Measurements from ENCODE around the gene WAC.
"Not testable (repeated sequence)": the region's sequence is repeated elsewhere in the genome, so short reads cannot be mapped to it uniquely, and the experiment has no call there.

WAC gene

GRCh38 chr10:28570598-28570997 lies 37.7 kb downstream of the WAC start:
- DNase-seq: no peak

- DNase-seq: no peak
Observed at GRCh38 chr10:28571265-28571664, 38.3 kb downstream of the WAC start.

DNA sequence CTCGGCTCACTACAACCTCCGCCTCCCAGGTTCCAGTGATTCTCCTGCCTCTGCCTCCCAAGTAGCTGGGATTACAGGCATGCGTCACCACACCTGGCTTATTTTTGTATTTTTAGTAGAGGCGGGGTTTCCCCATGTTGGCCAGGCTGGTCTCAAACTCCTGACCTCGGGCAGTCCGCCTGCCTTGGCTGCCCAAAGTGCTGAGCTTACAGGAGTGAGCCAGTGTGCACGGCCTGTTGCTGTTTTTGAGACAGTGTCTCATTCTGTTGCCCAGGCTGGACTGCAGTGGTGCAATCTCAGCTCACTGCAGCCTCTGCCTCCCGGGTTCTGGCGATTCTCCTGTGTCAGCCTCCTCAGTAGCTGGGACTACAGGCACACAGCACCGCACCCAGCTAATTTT lies 41.3 kb downstream of the WAC start:
- DNase-seq: not testable (repeated sequence)

GRCh38 chr10:28575852-28576251 lies 42.9 kb downstream of the WAC start:
- DNase-seq: no peak

- no peak for DNase-seq
Observed at GRCh38 chr10:28577506-28577905, 44.6 kb downstream of the WAC start.

GRCh38 chr10:28578454-28578853 lies 45.5 kb downstream of the WAC start:
- DNase-seq: no peak

GRCh38 chr10:28580825-28581224 lies 47.9 kb downstream of the WAC start:
- no peak for DNase-seq

DNA sequence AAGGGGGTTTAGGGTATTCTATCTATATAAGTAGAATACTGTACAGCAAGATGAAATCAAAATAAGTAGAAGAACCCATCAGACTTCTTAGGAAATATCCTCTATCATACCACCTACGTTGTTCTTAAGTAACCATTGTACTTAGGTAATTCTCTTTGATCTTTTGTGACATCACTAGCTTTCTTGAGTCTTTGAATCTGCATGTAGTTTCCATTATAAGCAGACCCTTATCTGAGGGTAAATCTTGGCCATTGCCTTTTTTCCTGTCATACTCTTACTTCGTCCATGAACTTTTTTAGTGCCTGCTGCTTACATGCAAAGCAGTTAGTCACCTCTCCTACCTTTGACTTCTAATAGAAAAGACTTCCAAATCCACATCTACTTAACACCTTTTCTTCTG lies 49.0 kb downstream of the WAC start:
- DNase-seq: no peak

DNA sequence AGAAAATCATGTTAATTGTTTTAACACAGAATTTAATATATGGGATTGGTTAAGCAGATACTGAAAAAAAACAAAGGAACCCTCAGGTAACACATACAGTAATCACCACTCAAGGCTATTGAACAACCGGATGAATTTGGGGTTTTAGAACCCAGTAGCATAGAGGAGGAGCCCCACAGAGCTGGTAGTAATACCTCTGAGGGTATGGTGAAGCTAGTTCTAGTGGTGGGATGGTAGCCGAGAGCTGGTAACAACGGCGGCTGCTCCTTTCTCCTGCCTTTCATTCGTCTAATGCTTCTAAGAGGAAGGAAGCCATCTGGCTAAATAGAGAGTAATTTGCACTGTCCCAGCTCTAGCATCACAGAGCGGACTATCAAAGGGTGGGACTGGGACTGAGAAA lies 52.2 kb downstream of the WAC start:
- DNase-seq: no peak

DNA sequence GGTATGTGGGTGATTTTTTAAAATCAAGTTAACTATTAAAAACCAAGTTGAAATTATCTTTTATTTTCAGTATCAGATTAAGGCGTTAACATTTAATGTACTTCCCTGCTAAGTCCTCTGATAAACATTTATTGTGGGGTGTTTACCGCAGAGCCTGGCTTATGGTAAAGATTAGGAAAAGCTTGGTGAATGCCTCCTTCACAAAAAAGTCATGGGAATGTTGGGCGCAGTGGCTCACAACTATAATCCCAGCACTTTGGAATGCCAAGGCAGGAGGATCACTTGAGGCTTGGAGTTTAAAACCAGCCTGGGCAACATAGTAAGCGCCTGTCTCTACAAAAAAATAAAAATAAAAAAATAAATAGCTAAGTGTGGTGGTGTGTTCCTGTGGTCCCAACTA lies 53.3 kb downstream of the WAC start:
- DNase-seq: no peak

DNA sequence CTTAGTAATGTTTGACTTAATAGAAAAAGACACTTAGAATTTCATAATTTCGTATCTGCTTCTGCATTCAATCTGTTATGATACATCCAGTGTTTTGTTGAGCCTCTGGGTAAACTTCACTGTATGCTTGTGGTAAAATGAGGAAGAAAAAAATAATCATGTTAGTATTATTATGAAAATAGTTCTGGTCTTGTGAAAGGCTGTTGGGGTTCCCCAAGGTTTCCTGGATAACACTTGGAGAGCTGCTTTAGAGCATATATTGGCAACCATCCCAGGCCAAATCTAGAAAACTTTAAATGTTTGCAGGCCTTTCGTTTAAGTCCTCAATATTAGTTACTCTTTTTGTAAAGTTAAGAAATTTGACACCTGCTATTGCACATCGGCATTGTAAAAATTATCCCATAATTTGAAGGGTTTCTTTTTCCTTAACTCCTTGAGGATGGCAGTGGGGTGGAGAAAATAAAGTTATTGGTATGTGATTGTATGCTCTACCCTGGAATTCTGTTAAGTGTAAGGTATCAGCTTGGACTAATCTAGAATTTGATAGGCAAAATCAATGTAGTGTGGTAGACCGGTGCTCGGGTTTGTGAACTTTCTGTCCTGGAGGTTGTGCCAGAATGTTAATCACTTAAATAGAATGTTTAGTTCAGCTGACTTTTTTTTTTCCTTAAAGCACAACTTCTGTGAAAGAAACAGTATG lies 54.5 kb downstream of the WAC start:
- no peak for DNase-seq

- DNase-seq: no peak
Observed at GRCh38 chr10:28587970-28588290, 55.0 kb downstream of the WAC start.

DNA sequence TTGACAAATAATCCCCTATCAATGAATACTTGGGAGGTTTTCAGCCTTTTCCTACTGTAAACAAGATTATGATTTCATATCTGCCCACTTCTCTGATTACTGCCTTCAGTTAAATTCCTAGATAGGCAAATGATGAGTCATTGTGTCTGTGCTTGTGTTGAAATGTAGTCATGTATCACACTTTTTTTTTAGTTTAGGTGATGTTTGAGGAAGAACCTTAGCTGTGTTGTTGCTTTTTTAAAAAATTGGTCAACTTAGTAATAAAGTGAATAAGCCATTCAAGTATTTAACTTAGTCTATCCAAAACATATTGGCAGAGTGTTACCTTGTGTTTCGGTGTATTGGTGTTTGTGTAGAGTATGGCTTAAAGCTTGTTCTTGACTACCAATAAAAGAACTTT lies 60.0 kb downstream of the WAC start:
- DNase-seq: no peak

GRCh38 chr10:28593811-28594210 lies 60.9 kb downstream of the WAC start:
- no peak for DNase-seq

DNA sequence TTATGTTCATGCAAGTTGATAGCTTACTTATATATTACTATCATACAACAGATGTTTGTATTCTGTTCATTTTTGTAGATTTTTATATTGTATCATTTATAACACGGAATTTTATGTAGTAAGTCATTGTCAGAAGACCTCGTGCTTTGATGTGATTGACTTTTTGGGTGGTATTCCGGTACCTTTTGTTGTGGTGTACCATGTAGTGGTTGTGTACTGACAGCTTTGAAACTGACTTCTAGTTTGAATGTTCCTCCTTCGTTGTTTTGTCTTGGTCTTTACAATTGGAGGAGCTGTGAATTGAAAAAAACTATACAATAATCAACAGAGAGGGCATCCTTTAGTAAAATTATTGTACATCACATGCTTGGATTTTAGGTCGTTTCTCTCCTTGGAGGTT lies 61.5 kb downstream of the WAC start:
- no peak for DNase-seq

GRCh38 chr10:28595613-28596012 lies 62.7 kb downstream of the WAC start:
- DNase-seq: no peak

- DNase-seq: no peak
Observed at GRCh38 chr10:28600056-28600455, 67.1 kb downstream of the WAC start.

DNA sequence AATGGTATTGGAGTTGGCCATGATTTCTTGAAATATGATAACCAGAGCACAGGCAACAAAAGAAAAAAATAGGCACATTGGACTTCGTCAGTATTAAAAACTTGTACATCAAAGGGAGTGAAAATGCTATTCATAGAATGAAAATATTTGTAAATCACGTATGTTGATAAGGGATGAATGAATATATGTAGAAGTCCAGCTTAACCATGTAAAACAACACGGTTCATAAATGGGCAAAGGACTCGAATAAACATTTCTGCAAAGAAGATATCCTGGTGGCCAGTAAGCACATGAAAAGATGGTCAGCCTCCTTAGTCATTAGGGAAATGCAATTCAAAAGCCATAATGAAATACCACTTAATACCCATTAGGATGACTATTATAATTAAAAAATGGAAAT lies 68.1 kb downstream of the WAC start:
- no peak for DNase-seq

DNA sequence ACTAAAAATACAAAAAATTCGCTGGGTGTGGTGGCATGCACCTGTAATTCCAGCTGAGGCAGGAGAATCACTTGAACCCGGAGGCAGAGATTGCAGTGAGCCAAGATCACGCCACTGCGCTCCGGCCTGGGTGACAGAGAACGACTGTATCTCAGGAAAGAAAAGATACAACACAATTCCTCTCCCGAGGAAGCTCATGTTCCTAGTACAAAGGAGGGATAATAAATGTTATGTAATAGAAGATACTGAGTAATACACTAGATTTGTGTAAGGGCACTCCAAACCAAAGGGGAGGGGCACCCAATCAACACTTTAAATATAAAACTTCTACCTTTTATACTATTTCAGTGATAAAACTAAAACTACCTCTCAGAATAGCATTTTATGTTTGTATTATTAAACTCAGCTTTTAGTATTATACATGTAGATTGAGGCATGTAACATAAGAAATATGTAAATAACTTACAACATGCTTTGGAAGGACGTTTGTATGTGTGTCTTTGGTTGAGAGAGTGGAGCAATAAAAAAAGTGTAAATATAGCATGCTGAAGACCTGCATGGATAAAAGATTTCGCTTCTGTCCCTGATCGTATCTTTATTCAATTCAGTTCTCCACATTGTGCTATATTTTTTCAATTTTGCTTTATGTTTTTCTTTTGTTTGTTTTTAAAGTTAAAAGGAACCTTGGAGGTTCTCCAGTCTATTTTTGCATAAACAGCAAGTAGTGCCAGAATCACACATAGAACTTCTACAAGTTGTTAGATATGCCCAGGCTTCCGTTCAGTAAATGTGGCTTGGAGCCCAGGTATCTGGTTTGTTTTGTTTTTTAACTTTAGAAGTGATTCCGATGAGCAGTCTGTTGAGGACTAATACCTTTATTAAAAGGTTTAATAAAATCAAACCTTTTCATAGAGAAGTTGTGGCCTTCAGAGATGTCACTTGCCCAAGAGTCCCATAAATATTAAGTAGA lies 71.9 kb downstream of the WAC start:
- no peak for DNase-seq

DNA sequence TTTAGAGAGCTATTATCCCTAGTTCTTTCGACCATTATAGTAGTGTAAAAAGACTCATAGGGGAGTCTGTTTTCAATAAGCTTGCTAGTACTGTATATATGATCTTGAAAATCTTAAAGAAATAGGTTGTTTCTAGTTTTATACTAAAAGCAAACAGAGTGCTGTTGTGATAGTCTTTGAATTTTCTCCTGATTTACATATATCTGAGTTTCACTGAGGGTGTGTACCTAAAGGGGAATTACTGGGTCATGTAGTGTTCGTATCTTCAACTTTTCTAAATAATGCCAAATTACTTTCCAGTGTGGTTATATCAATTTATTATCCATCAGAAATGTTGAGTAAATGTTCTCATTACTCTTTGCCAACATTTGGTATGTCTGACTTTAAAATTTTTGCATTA lies 73.7 kb downstream of the WAC start:
- DNase-seq: no peak

- not testable (repeated sequence) for DNase-seq
Observed at GRCh38 chr10:28609636-28610035, 76.7 kb downstream of the WAC start.

GRCh38 chr10:28612877-28613276 lies 80.0 kb downstream of the WAC start:
- no peak for DNase-seq

GRCh38 chr10:28616514-28616913 lies 83.6 kb downstream of the WAC start:
- no peak for DNase-seq

GRCh38 chr10:28619455-28619854 lies 86.5 kb downstream of the WAC start:
- DNase-seq: no peak

GRCh38 chr10:28620251-28620650 lies 87.3 kb downstream of the WAC start:
- no peak for DNase-seq
